ENCODE data around the gene NHSL1. TPM values are rescaled to one million over a fixed set of nuclear protein-coding genes. Genes with fewer than 3 reads are reported as not detected.

The NHSL1 gene
- total RNA-seq, 1 donor from 2014 or later: 17.3 TPM

GRCh38 chr6:138524526-138524925 lies 25.2 kb upstream of the NHSL1 start:
- DNase-seq: no peak

GRCh38 chr6:138523347-138524210 lies 24.3 kb upstream of the NHSL1 start:
- DNase-seq: no peak

GRCh38 chr6:138522611-138523010 lies 23.3 kb upstream of the NHSL1 start:
- no peak for DNase-seq

- no peak for DNase-seq
Measured at GRCh38 chr6:138521790-138522189, 22.5 kb upstream of the NHSL1 start.

GRCh38 chr6:138520463-138520862 lies 21.2 kb upstream of the NHSL1 start:
- no peak for DNase-seq

GRCh38 chr6:138518054-138518453 lies 18.8 kb upstream of the NHSL1 start:
- DNase-seq: no peak

DNA sequence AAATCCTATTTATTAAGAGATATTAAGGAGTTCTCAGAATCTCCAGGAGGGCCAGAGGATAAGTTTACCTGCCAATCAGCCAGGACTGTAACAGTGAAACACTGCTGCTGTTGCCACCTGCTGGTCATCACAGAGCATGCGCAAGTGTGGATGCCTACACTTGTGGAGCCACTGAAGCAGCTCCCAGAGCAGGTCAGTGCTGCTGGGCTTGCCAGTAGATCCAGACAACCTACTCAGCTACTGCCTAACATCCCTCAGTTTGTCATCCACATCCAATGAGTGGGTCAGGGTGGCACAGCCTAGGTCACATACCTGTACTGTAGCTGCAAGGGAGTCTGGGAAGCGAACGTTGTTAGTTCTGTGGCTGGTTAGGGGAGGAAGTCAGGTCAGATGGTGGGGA lies 18.3 kb upstream of the NHSL1 start:
- DNase-seq: no peak

- no peak for DNase-seq
Measured at GRCh38 chr6:138515657-138516248, 16.5 kb upstream of the NHSL1 start.

- no peak for DNase-seq
Measured at GRCh38 chr6:138514860-138515540, 15.7 kb upstream of the NHSL1 start.

- no peak for DNase-seq
Measured at GRCh38 chr6:138512609-138513008, 13.3 kb upstream of the NHSL1 start.

- no peak for DNase-seq
Measured at GRCh38 chr6:138510093-138510492, 10.8 kb upstream of the NHSL1 start.

GRCh38 chr6:138509371-138509770 lies 10.1 kb upstream of the NHSL1 start:
- peak; percentile 57 for DNase-seq

DNA sequence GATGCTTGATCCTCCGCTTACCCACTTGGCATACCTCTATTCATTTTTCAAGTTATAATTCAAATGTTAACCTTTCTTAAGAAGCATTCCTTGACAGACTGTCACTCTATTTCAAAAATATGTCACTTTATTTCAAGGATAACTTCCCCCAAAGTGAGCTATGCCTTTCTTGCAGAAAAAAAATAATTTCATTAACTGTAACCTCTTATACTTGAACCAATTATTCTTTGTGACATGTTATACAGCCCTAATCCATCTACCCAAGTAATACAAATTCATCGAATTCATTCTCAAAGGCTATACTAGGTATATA lies 9.3 kb upstream of the NHSL1 start:
- no peak for DNase-seq

GRCh38 chr6:138507977-138508675 lies 8.8 kb upstream of the NHSL1 start:
- DNase-seq: no peak

DNA sequence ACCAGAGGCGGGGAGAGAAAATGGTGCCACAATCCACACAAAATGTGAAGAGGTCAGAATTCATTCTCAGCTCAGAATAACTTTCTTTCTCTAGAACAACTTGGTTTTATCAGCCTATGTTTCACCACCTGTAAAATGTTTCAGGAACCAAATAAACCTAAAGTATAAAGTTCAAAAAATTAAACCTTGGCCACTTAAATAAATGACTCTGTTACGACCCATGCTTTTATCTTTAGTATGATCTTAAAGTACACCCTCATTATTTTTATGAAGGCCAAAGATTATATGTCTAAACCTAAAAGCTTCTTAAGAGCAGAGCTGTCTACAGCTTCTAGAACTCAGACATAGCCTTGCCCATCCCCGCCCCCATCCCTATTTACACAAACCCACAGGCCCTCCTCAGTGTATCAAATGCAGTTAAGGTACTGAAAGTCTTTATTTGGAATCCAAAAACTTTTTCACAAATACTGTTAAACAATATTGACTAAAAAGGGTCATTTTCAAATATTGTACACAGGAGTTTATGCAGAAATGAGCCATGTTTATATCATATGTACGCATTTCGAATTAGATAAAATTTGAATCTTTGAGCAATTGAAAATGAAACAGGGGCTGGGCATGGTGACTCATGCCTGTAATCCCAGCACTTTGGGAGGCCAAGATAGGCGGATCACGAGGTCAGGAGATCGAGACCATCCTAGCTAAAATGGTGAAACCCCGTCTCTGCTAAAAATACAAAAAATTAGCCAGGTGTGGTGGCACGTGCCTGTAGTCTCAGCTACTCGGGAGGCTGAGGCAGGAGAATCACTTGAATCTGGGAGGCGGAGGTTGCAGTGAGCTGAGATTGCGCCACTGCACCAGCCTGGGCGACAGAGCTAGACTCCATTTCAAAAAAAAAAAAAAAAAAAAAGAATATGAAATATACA lies 5.7 kb upstream of the NHSL1 start:
- DNase-seq: no peak

GRCh38 chr6:138503881-138504680 lies 4.8 kb upstream of the NHSL1 start:
- no peak for DNase-seq

DNA sequence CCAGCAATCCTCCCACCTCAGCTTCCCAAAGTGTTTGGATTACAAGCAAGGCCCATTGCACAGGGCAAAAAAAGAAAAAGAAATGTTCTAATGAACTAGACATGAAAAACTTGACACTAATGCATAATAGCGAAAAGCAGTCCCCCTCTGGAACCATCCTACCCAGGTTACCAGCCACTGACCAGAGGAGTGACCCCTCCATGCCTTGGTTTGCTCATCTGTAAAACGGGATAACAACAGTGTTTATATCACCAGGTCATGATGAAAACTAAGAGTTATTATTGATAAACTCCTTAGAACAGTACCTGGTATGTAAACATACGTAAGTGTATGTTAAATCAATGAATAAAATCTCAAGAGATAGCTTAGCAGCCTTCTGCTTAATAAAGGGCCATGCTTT lies 3.3 kb upstream of the NHSL1 start:
- DNase-seq: no peak

- DNase-seq: no peak
Measured at GRCh38 chr6:138500867-138501446, 1.7 kb upstream of the NHSL1 start.

DNA sequence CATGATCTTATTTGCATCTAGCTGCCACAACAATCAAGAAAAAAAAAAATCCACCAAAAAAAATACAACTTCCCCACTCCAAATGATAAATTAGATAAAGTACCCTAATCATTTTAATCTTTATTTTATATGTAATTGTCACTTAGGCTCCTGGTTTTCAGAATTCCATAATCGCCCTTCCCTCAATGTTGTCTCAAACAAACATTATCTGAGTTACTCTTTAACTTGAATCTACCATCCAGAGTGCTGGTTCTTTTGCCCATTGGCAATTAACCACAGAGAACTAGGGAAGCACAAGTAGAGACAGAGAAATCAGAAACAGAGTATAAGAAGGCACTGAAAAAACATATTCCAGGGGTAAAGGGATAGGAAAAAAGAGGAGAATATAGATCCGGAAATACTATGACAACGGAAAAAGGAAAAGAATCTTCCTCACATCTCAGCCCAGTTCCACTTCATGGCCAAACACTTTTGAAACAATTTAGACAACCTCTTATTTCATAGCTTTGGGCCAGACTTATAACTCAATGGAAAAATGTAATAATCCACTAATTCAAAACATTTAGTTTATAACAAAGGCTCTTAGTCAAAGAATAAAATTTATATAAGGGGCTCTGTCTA lies 861 bp upstream of the NHSL1 start:
- no peak for DNase-seq

All from tongue (tissue), 2 donors.